Activated CD8-positive, alpha-beta memory T cell treated with anti-CD3 and anti-CD28 coated beads, Interleukin-2, amount 50 U/mL, for 24 hours (primary cell): Measurements from ENCODE around the gene TRHDE.
"Not testable (repeated sequence)": the region's sequence is repeated elsewhere in the genome, so short reads cannot be mapped to it uniquely, and the experiment has no call there.

ENCODE experiments used
- DNase-seq: peaks from one replicate; pipeline ENCODE4 v3.0.0-alpha.2; 2020; ENCODE audit errors: extremely low read depth

The TRHDE gene

GRCh38 chr12:72631926-72632685, 359.9 kb downstream of the TRHDE start:
- no peak for DNase-seq

GRCh38 chr12:72642706-72643105, 370.5 kb downstream of the TRHDE start:
- DNase-seq, result no peak

- no peak for DNase-seq
Observed at GRCh38 chr12:72647139-72647538, 375.0 kb downstream of the TRHDE start.

DNA sequence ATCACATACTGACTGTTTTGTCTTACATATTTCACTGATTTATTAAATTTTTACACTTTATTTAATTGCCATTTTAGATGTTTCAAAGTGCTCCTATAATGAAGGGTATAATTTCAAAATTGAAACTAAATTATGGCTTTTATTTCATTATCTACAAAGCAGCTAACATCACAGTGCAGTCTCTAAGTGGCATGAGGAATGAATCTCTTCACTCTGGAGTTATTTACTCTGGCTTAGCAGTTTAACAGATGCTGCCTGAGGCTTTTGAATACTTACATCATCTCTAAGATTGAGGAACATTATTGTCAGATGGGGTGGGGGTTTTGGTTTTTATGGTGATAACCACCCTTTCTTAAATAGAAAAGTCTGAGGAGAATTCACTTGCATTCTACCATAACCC, 386.4 kb downstream of the TRHDE start:
- DNase-seq, result no peak

DNA sequence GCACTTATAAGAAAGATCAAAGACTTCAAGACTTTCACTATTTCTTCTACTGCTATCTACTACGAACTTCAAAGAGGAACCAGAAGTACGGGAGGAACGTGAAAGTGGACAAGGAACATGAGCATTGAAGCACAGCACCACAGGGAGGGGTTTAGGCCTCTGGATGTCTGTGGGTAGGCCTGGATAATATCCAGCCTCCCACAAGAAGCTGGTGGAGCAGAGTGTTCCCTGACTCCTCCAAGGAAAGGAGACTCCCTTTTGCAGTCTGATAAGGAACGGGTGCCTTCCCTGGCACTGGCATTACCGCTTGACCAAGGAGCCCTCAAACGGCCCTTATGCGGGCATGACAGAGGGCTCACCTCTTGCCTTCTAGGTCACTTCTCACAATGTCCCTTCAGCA, 388.0 kb downstream of the TRHDE start:
- not testable (repeated sequence) for DNase-seq

DNA sequence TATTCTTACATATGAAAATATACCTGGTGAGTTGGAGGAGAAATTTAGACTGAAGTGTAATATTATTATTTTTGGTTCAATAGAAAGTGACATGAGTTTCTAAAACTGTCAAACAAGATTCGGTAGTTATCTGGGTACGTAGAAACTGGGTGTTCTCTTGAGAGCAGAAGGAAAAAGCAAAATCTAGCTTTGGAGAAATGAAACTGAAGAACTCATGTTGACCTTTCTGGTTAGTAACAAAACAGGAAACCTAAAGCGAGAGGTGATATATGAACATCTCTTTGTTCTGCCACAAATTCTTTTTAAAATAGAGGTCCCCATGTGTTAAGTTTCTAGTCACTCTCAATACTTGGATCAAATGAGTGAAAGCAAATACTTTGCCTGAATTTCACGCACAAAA, 401.7 kb downstream of the TRHDE start:
- no peak for DNase-seq

- DNase-seq, result no peak
Observed at GRCh38 chr12:72676556-72676955, 404.4 kb downstream of the TRHDE start.

DNA sequence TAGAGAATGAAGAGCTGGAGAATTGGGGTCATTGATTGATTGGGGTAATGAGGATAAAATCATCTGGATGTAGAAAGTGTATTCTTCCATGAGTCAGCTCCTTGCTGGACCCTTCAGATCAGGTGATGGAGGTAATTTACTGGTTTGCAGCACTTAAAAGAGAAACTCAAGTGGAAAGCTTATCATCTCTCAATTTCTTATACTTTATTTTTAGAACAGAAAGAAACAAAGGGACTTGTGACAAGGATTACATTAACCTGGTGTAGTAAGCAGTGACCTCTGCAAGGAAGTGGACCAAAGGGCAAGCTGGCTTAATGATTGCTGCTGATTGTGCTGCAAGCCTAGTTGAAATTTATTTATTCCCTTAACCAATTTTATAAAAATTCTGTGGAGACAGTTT, 405.0 kb downstream of the TRHDE start:
- no peak for DNase-seq

GRCh38 chr12:72677846-72678245, 405.7 kb downstream of the TRHDE start:
- no peak for DNase-seq

DNA sequence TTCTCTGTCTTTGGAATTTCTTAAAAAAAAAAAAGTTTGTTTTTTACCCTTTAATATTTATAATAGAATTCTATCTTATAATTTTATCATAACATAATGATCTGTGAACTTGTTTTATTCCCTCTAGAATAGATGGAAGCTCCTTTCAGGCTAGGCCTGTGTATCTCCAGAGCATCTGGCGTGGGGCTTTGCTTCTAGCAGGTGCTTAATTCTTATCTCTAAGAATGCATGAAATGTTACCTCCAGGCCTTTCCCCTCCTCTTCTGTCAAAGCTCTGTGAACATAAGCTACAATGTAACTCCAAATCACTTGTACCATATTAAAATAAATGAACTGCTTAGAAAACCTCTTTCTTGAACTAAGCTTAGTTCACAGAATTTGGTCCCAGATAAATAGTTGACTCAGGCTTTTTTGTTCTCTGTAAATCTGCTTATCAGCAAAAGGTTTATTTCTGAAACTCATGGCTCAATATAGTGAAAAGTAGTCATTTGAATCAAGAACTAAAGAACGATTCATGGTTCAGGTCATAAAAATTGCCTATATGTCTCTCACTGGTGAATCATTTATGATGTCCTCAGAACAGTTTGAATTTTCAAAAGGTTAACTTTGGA, 407.1 kb downstream of the TRHDE start:
- DNase-seq, result no peak

DNA sequence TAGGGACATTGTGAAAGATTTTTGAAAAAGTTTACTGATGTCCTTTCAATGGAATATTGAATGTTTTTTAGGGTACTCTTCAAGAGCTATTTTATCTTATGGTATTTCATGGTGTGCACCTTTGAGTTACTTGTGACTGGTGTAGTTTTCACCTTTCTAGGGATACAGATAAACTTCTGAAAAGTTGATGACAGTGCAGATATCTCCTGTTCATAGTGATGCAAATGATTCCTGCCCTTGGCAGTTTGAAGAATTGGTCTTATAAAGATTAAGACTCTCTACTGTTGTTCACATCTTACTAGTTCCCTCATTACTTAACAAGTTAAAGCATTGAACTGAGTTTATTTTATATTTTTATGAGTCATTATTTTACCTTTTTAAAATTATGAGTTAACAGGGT, 408.9 kb downstream of the TRHDE start:
- DNase-seq, result no peak

- DNase-seq, result no peak
Observed at GRCh38 chr12:72684491-72684890, 412.3 kb downstream of the TRHDE start.

DNA sequence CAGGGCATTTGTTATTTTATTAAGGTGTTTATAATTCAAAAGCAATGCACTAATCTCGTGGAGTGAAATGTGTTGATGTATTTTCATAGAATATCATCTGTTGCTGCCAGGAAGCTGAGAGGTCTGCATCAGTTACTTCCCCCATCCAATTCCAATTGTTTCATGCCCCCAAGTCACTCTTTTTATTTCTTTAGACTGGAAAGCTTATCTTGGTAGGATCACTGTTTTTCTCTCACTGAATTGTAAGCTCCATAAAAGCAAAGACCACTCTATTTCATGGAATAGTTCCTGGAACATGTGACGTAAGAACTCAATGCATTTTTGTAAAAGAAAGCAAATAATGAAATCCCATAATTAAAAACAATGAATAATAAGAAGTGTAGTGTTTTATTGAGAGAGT, 420.2 kb downstream of the TRHDE start:
- no peak for DNase-seq

DNA sequence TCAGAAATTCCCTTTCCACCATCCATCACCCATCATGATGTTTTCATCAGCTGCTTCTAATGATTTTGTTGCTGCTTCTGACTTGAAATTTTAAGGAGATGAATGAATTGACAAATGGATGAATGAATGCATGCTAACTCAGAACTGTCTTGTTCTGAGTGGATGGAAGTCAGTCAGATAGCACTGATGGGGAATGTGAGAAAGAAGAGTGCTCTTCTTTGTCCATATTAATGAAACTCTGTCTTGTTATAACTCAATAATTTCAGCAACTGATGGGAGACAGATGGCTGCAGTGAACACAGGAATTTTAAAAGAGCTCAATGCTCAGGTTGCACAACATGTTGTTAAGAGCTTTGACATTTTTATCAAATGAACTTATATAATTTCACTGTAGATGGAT, 422.0 kb downstream of the TRHDE start:
- DNase-seq, result no peak

- no peak for DNase-seq
Observed at GRCh38 chr12:72699362-72699761, 427.2 kb downstream of the TRHDE start.

GRCh38 chr12:72712025-72712424, 439.9 kb downstream of the TRHDE start:
- not testable (repeated sequence) for DNase-seq

- DNase-seq, result no peak
Observed at GRCh38 chr12:72716221-72716620, 444.1 kb downstream of the TRHDE start.

GRCh38 chr12:72717036-72717435, 444.9 kb downstream of the TRHDE start:
- no peak for DNase-seq
